Activated naive CD4-positive, alpha-beta T cell treated with anti-CD3 and anti-CD28 coated beads, Interleukin-2, amount 10 ng/mL, durations not matched to agents 7 days and 5 days (primary cell): ENCODE results near the gene TMED8.
"Not testable (repeated sequence)": the region's sequence is repeated elsewhere in the genome, so short reads cannot be mapped to it uniquely, and the experiment has no call there.

ENCODE experiments used
- CTCF ChIA-PET: fragments of 350-600 bp; sonication (Branson Sonifier 250); formaldehyde crosslinking; loops from one replicate; lab custom pipeline; 2021; ENCODE audit warnings: antibody characterized with exemption; lab: Charles Lee
- DNase-seq: peaks from one replicate; pipeline ENCODE4 v3.0.0-alpha.2; 2020
- H3K27ac Mint-ChIP-seq: one replicate; pipeline ENCODE4 v1.8.0; 2021; ENCODE audit warnings: mild to moderate bottlenecking, moderate library complexity, mixed read lengths
- H3K27me3 Mint-ChIP-seq: one replicate; pipeline ENCODE4 v1.8.0; 2021; ENCODE audit warnings: mild to moderate bottlenecking, mixed read lengths
- H3K36me3 Mint-ChIP-seq: one replicate; pipeline ENCODE4 v1.8.0; 2021; ENCODE audit warnings: mixed read lengths
- H3K4me1 Mint-ChIP-seq: one replicate; pipeline ENCODE4 v1.8.0; 2021; ENCODE audit warnings: mixed read lengths
- H3K4me3 Mint-ChIP-seq: one replicate; pipeline ENCODE4 v1.8.0; 2021; ENCODE audit warnings: mild to moderate bottlenecking, moderate library complexity, mixed read lengths
- H3K9me3 Mint-ChIP-seq: one replicate; pipeline ENCODE4 v1.8.0; 2021; ENCODE audit warnings: mixed read lengths

TMED8 gene

DNA sequence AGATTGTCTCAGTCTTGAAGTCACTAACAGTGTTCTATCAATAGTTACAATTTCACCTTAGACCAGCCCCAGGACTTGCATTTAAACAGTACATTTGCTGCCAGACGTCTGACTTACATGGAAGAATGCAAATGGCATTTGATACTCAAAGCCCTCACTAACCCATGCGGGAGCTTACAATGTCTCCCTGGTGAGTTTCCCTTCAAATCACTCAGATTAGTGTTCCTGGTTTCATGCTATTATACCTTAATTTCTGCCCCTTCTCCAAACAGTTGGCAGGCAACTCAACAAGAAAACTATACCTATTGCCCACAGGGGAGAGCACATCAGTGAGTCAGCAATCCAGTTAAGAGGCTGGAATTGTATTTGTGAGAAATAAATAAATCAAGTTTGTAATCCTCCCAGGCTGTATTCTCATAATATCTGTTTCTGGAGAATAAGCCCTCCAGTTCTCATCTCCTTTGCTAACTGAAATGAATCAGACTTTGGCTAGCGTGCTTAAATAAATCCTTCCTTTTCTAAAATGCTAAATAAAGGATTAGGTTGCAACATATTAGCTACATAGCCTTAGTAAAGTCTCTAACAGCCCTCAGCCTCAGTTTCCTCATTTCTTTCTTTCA is 32.4 kb downstream of the TMED8 start:
- Mint-ChIP-seq H3K27ac (no peak overlapping the region), H3K9me3 (no peaks in the 10 kb centered on the region), H3K4me3 (no peak overlapping the region), H3K36me3 (peaks cover 5% of the 10 kb centered on the region), H3K27me3 (no peaks in the 10 kb centered on the region), H3K4me1 (no peaks in the 10 kb centered on the region)
- no peak for DNase-seq
- CTCF ChIA-PET, result interaction anchor here (1.3 kb wide), 1 partner anchor 115 kb away, joined by 3 read pairs; no protein-coding TSS in a partner anchor

DNA sequence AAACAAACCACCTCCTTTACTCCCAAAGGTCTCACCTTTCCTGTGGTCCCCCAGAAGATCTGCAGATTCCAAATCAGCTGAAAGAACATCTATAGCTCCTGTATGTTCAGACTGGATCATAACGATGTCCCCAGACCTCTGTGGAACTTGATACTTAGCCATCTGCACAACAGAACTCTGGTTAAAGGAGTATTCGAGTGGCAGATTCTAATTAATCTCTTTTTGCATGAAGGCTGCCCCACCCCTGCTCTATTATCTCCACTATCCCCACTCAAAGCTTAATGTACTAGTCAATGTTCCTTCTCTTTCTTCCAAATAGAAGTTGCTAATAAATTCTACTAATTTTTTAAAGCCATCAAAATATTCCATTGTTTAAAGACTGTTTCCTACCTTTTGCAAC is 33.2 kb downstream of the TMED8 start:
- Mint-ChIP-seq H3K4me3 (no peak overlapping the region), H3K27ac (no peak overlapping the region), H3K27me3 (no peaks in the 10 kb centered on the region), H3K4me1 (peaks cover 7% of the 10 kb centered on the region), H3K9me3 (no peaks in the 10 kb centered on the region), H3K36me3 (peaks cover 5% of the 10 kb centered on the region)
- CTCF ChIA-PET, result interaction anchor here (1.3 kb wide), 1 partner anchor 116 kb away, joined by 3 read pairs; no protein-coding TSS in a partner anchor
- DNase-seq, result no peak

DNA sequence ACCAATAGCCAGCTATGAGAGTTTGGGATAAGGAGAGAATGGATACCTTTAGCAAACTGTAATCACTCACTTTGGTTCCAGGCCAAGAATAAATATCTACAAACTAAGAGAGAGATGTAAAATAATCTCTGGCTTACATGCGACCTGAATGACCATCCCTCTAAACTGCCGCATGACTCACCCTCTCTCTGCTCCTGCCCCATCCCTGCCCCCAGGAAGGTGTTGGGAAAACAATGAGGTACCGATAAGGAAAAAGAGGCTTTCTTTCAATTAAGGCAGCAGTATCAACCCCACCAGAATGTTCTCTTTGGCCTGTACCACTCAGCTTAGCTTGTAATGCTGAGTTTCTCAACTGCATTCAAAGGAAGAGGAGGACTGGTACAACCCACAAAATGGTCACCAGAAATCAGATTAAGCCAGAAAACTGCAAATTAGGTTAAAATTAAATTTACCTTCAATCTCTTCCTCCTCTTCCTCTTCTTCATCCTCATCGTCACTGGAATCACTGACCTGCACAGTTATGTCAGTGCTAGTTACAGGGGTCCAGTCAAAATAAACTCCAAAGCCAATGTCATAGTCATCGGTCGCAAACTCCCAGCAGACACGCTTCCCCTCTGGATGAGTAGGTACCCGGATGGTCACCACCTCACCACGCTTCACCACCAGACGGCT is 34.0 kb downstream of the TMED8 start:
- no peak for DNase-seq
- no peaks in the 10 kb centered on the region for H3K9me3 Mint-ChIP-seq
- H3K4me3 Mint-ChIP-seq, result no peak overlapping the region
- no peaks in the 10 kb centered on the region for H3K27me3 Mint-ChIP-seq
- H3K36me3 Mint-ChIP-seq, result peaks cover 5% of the 10 kb centered on the region
- H3K4me1 Mint-ChIP-seq, result peaks cover 12% of the 10 kb centered on the region
- no peak overlapping the region for H3K27ac Mint-ChIP-seq
- CTCF ChIA-PET, result interaction anchor here (1.3 kb wide), 1 partner anchor 117 kb away, joined by 3 read pairs; no protein-coding TSS in a partner anchor

DNA sequence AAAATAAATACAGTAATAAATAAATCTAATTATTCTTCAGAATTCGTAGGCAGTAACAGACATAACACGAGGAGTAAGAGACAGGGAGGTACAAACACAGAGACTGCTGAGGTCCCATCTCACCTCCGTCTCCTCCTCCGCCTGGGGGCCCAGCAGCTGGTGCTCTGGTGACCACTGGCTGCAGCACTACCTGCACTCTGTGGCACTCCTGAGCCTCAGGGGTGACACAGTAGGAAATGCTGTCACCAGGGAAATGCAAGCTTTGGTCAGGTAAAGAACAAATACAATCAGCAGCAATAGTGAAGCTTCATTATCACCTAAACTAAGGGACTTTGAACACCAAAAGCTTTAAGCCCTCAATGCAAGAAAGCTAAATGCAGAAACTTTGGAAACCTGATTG is 36.5 kb downstream of the TMED8 start:
- Mint-ChIP-seq H3K36me3 (peaks cover 5% of the 10 kb centered on the region), H3K4me3 (no peak overlapping the region), H3K9me3 (no peaks in the 10 kb centered on the region), H3K27ac (no peak overlapping the region), H3K4me1 (peaks cover 12% of the 10 kb centered on the region), H3K27me3 (no peaks in the 10 kb centered on the region)
- CTCF ChIA-PET, result no interaction called here
- no peak for DNase-seq

DNA sequence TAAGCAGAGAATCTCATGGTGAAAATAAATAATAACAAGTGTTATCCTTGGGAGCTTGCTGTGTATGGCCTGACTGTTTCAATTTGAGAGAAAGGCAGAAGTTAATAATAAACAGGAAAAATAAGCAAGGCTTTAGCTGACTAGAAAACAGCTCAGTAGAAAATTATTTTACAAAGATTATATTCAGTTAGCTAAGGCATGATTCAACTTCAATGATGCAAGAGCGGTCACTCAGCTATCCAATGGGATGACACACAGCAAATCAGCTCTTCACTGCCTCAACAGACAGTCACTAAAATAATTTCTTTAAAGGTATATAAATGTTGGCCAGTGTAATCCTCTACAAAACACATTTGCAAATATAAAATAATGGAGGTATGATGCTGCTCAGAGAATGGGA is 37.5 kb downstream of the TMED8 start:
- no peak overlapping the region for H3K27ac Mint-ChIP-seq
- CTCF ChIA-PET, result no interaction called here
- H3K27me3 Mint-ChIP-seq, result no peaks in the 10 kb centered on the region
- H3K4me1 Mint-ChIP-seq, result peaks cover 12% of the 10 kb centered on the region
- peaks cover 5% of the 10 kb centered on the region for H3K36me3 Mint-ChIP-seq
- no peak for DNase-seq
- no peaks in the 10 kb centered on the region for H3K9me3 Mint-ChIP-seq
- no peak overlapping the region for H3K4me3 Mint-ChIP-seq

DNA sequence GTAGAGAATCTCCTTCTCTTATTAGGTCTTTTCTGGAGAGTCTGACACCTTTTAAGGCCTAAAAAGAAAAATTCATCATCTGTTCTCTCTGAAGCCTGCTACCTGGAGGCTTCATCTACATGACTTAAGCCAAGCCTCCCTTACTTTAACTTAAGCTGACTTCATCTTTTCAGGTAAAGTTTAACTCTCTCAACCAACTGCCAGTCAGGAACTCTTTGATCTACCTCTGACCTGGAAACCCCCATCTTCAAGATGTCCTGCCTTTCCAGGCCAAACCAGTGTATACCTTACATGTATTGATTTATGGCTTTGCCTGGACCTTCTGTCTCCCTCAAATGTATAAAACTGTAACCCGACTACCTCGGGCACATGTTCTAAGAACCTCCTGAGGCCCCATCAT is 38.6 kb downstream of the TMED8 start:
- H3K4me1 Mint-ChIP-seq, result peaks cover 12% of the 10 kb centered on the region
- peaks cover 5% of the 10 kb centered on the region for H3K36me3 Mint-ChIP-seq
- H3K27ac Mint-ChIP-seq, result no peak overlapping the region
- H3K4me3 Mint-ChIP-seq, result no peak overlapping the region
- no peak for DNase-seq
- H3K9me3 Mint-ChIP-seq, result no peaks in the 10 kb centered on the region
- H3K27me3 Mint-ChIP-seq, result no peaks in the 10 kb centered on the region
- CTCF ChIA-PET, result no interaction called here

DNA sequence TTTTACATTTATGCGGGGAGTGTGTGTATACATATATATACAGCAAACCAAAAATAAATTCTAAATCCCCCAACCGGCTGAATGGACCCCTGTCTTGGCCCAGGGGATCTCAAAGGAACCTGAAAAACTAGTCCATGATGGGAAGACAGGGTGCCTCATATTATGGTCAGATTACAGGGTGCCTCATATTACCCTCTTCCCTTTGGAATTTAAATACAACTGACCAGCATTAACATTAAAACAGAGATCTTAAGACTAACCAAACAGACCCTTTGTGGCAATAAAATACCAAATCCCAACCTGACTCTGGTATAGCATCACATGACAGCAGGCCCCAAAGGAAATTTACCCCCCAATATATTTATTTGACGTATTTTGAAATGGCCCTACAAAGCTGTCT is 39.0 kb downstream of the TMED8 start:
- CTCF ChIA-PET, result interaction anchor here (0.7 kb wide), 1 partner anchor 12 kb away, joined by 3 read pairs; no protein-coding TSS in a partner anchor
- peaks cover 12% of the 10 kb centered on the region for H3K4me1 Mint-ChIP-seq
- no peak overlapping the region for H3K4me3 Mint-ChIP-seq
- H3K9me3 Mint-ChIP-seq, result no peaks in the 10 kb centered on the region
- H3K36me3 Mint-ChIP-seq, result peaks cover 5% of the 10 kb centered on the region
- H3K27me3 Mint-ChIP-seq, result no peaks in the 10 kb centered on the region
- H3K27ac Mint-ChIP-seq, result no peak overlapping the region
- no peak for DNase-seq

DNA sequence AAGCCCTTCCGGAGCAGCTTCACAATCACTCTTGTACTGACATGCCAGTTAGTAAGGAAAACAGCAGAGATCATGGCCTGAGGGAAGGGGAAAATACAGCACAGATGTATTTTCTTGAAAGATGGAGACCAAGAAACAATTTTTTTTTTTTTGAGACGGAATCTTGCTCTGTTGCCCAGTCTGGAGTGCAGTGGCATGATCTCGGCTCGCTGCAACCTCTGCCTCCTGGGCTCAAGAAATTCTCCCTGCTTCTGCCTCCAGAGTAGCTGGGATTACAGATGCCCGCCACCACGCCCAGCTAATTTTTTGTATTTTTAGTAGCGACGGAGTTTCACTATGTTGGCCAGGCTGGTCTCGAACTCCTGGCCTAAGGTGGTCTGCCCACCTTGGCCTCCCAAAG is 39.6 kb downstream of the TMED8 start:
- H3K27ac Mint-ChIP-seq, H3K9me3 Mint-ChIP-seq, H3K27me3 Mint-ChIP-seq, DNase-seq, H3K36me3 Mint-ChIP-seq, H3K4me3 Mint-ChIP-seq: not testable (repeated sequence)
- peaks cover 12% of the 10 kb centered on the region for H3K4me1 Mint-ChIP-seq
- CTCF ChIA-PET, result interaction anchor here (0.7 kb wide), 2 partner anchors 12 to 65 kb away, joined by 3 read pairs; no protein-coding TSS in a partner anchor

DNA sequence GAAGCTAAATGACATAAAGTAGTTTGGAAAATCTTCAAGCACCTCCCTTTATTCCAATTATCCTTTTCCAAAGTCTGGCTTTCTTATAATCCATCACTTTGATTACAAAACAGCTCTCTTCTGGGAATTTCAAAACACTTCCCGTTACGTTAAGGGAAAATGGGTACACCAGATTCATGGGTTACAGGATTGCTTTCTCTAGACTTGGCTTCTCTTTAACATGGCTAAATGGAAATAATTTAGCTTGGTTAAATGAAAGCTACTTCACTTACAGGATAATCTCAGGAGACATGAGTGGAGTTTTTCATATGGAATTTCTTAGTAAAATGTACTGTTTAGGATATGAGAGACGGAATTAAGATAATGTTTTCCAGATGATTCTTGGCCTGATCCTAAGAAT is 41.3 kb downstream of the TMED8 start:
- H3K4me1 Mint-ChIP-seq, result peaks cover 12% of the 10 kb centered on the region

DNA sequence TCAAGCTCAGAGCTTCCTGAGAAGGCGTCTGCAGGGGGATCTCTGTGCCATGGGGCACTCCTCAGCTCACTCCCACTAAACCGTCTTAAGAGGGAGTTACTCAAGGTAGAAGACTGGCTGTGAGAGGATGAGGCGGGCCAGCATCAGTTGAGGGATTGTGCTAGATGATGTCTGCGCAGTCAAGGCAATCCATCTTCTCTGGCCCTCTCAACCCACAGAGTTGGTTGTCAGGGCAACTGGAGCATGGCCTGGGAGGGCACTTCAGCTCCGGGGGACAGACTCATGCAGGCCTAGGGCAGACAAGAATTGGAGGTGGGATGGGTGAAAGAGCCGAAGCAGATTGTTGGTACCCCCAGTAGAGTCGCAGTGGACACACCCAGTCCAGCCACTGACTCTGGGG is 47.0 kb downstream of the TMED8 start:
- H3K36me3 Mint-ChIP-seq, result no peaks in the 10 kb centered on the region
- no peaks in the 10 kb centered on the region for H3K27me3 Mint-ChIP-seq
- no peak overlapping the region for H3K4me3 Mint-ChIP-seq
- no peak for DNase-seq
- no peak overlapping the region for H3K27ac Mint-ChIP-seq
- CTCF ChIA-PET, result interaction anchor here (3.5 kb wide), 1 partner anchor 14 kb away, joined by 10 read pairs; no protein-coding TSS in a partner anchor
- no peaks in the 10 kb centered on the region for H3K9me3 Mint-ChIP-seq
- no peaks in the 10 kb centered on the region for H3K4me1 Mint-ChIP-seq

More for the DNA sequence above, 41.3 kb downstream of the TMED8 start:
- Mint-ChIP-seq H3K9me3 (no peaks in the 10 kb centered on the region), H3K36me3 (peaks cover 2% of the 10 kb centered on the region), H3K27me3 (no peaks in the 10 kb centered on the region), H3K4me3 (no peak overlapping the region), H3K27ac (no peak overlapping the region)
- DNase-seq, result no peak
- CTCF ChIA-PET, result no interaction called here

DNA sequence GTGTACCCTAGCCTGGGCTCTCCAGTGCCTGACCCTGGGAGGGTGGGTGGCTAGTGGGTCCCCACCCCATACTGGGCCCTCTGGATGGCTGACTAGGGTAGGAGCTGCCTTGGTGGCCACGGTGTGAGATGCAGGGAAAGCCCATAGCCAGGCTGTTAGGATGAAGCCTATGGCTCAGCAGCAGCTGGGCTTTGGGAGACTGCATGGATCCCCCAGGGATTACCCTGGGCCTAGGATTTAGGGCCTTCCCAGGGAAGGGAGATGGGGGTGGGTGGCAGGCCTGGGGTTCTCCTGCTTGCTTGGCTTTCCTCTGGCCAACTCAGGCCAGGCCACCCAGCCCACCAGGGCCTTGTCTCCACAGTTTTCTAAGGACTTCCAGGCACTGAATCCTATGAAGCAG is 49.8 kb downstream of the TMED8 start:
- H3K27ac Mint-ChIP-seq, result no peak overlapping the region
- no peaks in the 10 kb centered on the region for H3K36me3 Mint-ChIP-seq
- CTCF ChIA-PET, result no interaction called here
- H3K4me3 Mint-ChIP-seq, result no peak overlapping the region
- H3K9me3 Mint-ChIP-seq, result no peaks in the 10 kb centered on the region
- H3K4me1 Mint-ChIP-seq, result peaks cover 6% of the 10 kb centered on the region
- no peak for DNase-seq
- no peaks in the 10 kb centered on the region for H3K27me3 Mint-ChIP-seq

DNA sequence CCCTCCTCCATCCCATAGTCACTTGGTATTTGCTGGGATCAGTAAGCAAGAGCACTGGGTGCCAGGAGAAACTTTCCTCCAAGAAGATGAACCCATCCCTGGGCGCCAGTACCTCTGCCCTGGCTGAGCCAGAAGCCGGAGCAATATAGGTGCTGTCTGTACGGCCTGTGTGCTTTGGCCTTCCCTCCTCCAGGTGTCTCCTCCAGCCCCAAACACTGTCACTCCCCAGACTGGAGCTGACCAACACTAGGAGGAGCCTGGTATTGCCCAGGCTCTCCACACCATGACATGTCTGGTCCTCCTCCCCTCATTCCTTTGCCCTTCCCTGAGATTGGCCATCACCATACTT is 51.2 kb downstream of the TMED8 start:
- H3K4me1 Mint-ChIP-seq, result peaks cover 11% of the 10 kb centered on the region
- H3K36me3 Mint-ChIP-seq, result no peaks in the 10 kb centered on the region
- no peaks in the 10 kb centered on the region for H3K27me3 Mint-ChIP-seq
- H3K27ac Mint-ChIP-seq, result no peak overlapping the region
- no peak for DNase-seq
- no peak overlapping the region for H3K4me3 Mint-ChIP-seq
- CTCF ChIA-PET, result interaction anchor here (0.6 to 1.6 kb wide), 2 partner anchors 10 to 12 kb away, joined by 3 to 7 read pairs; no protein-coding TSS in a partner anchor
- no peaks in the 10 kb centered on the region for H3K9me3 Mint-ChIP-seq

DNA sequence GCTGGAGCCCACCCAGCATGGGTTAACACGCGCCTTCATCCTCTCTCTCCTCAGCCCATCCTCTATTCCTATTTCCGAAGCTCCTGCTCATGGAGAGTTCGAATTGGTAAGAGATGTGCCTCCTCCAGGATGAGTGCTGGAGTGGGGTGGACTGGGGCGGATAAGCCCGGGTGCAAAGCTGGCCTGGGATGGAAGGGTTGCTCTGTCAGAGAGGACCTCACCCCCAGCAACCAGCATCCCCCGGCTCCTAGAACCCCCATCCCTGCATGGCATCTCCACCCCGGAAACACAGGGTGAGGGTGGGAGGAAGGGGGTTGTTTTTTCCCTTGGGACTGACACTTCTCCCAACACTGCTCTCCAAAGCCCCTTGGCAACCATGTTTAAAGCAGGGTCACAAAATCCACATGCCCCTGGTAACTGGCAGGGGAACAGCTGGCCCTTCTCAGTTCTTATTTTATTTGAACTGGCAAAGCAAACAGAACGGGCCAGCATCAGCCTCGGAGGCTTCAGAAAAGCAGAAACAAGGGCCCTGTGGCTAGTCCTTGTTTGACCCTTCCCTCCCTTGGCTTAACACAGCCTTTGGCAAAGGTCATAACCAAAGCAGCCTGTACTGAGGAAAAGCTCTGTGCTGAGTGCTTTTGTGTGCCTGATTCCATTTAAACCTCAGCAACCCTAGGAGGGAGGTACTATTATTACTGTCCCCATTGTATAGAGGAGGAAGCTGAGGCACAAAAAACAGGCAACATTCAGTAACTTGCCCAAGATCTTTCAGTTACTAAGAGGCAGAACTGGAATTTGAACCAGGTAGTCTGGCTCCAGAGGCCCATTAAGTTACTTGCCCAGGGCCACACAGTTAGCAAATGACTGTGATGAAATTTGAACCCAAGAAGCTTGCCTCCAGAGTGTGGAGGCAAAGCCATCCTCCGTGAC is 51.8 kb downstream of the TMED8 start:
- Mint-ChIP-seq H3K4me3 (no peak overlapping the region), H3K36me3 (no peaks in the 10 kb centered on the region), H3K9me3 (no peaks in the 10 kb centered on the region), H3K4me1 (peaks cover 13% of the 10 kb centered on the region), H3K27me3 (no peaks in the 10 kb centered on the region), H3K27ac (no peak overlapping the region)
- CTCF ChIA-PET, result interaction anchor here (0.6 to 1.6 kb wide), 3 partner anchors 9 to 24 kb away, joined by 3 to 7 read pairs (median 3); no protein-coding TSS in a partner anchor
- DNase-seq, result no peak

DNA sequence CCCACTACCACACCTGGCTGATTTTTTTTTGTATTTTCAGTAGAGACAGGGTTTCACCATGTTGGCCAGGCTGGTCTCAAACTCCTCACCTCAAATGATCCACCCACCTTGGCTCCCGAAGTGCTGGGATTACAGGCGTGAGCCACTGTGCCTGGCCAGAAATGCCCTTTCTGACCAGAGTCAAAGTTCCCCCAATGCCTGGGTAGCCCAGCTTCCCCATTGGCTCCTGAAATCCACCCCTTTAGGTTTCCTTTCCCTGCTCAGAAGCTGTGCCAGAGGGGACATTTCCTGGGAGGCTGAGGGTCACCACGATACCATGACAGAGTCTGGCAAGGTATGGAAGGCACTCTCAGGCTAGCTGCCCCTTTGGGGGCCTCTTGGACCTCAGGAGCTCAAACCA is 52.6 kb downstream of the TMED8 start:
- peaks cover 20% of the 10 kb centered on the region for H3K4me1 Mint-ChIP-seq
- DNase-seq, result no peak
- no peaks in the 10 kb centered on the region for H3K36me3 Mint-ChIP-seq
- H3K4me3 Mint-ChIP-seq, result no peak overlapping the region
- H3K27ac Mint-ChIP-seq, result no peak overlapping the region
- H3K27me3 Mint-ChIP-seq, result no peaks in the 10 kb centered on the region
- CTCF ChIA-PET, result interaction anchor here (0.6 to 1.6 kb wide), 4 partner anchors 8 to 449 kb away, joined by 3 to 7 read pairs (median 3); no protein-coding TSS in a partner anchor
- H3K9me3 Mint-ChIP-seq, result no peaks in the 10 kb centered on the region
